Measurements from ENCODE around the gene SLC5A3. TPM values are rescaled to one million over a fixed set of nuclear protein-coding genes. Genes with fewer than 3 reads are reported as not detected.

The SLC5A3 gene
- total RNA-seq, 1 experiment from 2014 or later = 12.3 TPM

DNA sequence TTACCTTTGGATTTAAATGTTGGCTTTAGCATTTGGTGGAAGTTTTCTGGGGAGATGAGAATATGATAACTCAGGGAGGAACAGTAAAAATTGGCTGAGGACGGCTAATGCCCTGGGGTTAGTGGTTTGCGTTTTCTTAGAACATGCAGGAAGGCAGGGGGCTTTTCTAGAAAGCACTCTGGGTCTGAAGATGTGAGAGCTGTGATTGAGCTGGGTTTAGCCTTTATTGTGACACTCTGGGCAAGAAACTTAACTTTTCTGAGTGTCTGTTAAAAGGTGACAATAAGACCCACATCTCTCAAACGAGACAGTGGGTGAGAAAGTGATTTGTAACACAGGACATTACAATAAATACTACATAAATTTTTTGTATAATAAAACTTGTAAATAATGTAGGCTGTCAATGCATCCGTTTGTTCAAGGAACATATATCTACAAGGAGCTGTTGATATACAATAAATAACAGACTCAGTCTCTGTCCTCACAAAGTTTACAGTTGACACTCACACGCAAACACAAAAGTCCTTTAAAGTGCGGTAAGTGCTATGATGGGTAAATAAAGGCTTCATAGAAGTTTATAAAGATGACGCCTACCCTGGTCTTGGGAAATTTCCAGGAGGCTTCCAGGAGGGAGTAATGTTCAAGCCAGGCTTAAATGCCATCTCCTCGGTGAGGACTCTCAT lies 49.5 kb upstream of the SLC5A3 start:
- no CpG with 5 or more reads among the region's 8 CpGs for WGBS (ENCODE audit: extremely low coverage, insufficient read length, low lambda C conversion rate)
- Histone ChIP-seq H3K14ac (ENCODE audit: insufficient read depth, low read length) (no peak overlapping the region), H2BK20ac (ENCODE audit: low read depth, low read length, poor library complexity, severe bottlenecking) (no peak overlapping the region), H2BK5ac (ENCODE audit: insufficient read length, low read length) (no peak overlapping the region), H3K56ac (ENCODE audit: insufficient read length, low read depth, low read length) (no peak overlapping the region), H3K4ac (ENCODE audit: low read depth, low read length) (no peak overlapping the region), H4K8ac (replicated peaks; ENCODE audit: insufficient read length, low read depth, low read length) (no peak overlapping the region), H3K9ac (ENCODE audit: extremely low read depth, insufficient read length, low read length) (no peak overlapping the region), H3K27me3 (ENCODE audit: insufficient read depth, low read length) (no peaks in the 10 kb centered on the region), H2AK5ac (ENCODE audit: insufficient read length, low read length) (no peak overlapping the region), H3K4me2 (ENCODE audit: insufficient read depth, insufficient read length, low read length) (no peak overlapping the region), H4K5ac (ENCODE audit: insufficient read length, low read depth, low read length) (no peak overlapping the region), H3K79me1 (ENCODE audit: insufficient read depth, low read depth, low read length, poor library complexity, severe bottlenecking) (no peaks in the 10 kb centered on the region), H3K23ac (ENCODE audit: insufficient read length, low read depth, low read length) (no peak overlapping the region), H4K20me1 (ENCODE audit: control insufficient read depth, insufficient read depth, insufficient read length) (no peaks in the 10 kb centered on the region), H3K23me2 (ENCODE audit: insufficient read length, low read depth, low read length, poor library complexity, severe bottlenecking) (no peaks in the 10 kb centered on the region), H3K27ac (ENCODE audit: insufficient read length, low read depth, low read length) (no peak overlapping the region), H2BK15ac (ENCODE audit: low read depth, low read length) (no peak overlapping the region), H3K18ac (ENCODE audit: insufficient read length, low read depth, low read length) (no peak overlapping the region), H3K79me2 (ENCODE audit: insufficient read depth, low read length) (no peaks in the 10 kb centered on the region), H4K91ac (ENCODE audit: insufficient read length, low read depth, low read length) (no peak overlapping the region), H3T11ph (ENCODE audit: low read length) (no peak overlapping the region), H2BK120ac (ENCODE audit: low read depth, low read length, poor library complexity, severe bottlenecking) (no peak overlapping the region), H3K9me3 (ENCODE audit: control insufficient read depth, low read depth, low read length) (no peaks in the 10 kb centered on the region), H2BK12ac (ENCODE audit: insufficient read length, low read depth, low read length) (no peak overlapping the region), H3K4me1 (ENCODE audit: insufficient read depth, low read length) (peaks cover 4% of the 10 kb centered on the region; the same call in 1 of the 2 replicates), H2AFZ (ENCODE audit: low read length) (no peak overlapping the region)
- Mint-ChIP-seq H3K27me3 (ENCODE audit: low read depth) (no peaks in the 10 kb centered on the region; the same call in 1 of the 2 replicates), H3K9me3 (peaks cover 0 to 5% of the 10 kb centered on the region in 2 experiments; a peak in 2 of 5 replicates), H3K4me1 (peaks cover 6 to 8% of the 10 kb centered on the region in 2 experiments), H3K4me3 (no peak overlapping the region), H3K27ac (no peak overlapping the region), H3K36me3 (ENCODE audit: insufficient read depth in 1 of 3, low read depth in 3 of 3) (peaks cover 0 to 3% (median 0%) of the 10 kb centered on the region in 3 experiments; a peak in 1 of 7 replicates)
- TF ChIP-seq, protein P1, sequence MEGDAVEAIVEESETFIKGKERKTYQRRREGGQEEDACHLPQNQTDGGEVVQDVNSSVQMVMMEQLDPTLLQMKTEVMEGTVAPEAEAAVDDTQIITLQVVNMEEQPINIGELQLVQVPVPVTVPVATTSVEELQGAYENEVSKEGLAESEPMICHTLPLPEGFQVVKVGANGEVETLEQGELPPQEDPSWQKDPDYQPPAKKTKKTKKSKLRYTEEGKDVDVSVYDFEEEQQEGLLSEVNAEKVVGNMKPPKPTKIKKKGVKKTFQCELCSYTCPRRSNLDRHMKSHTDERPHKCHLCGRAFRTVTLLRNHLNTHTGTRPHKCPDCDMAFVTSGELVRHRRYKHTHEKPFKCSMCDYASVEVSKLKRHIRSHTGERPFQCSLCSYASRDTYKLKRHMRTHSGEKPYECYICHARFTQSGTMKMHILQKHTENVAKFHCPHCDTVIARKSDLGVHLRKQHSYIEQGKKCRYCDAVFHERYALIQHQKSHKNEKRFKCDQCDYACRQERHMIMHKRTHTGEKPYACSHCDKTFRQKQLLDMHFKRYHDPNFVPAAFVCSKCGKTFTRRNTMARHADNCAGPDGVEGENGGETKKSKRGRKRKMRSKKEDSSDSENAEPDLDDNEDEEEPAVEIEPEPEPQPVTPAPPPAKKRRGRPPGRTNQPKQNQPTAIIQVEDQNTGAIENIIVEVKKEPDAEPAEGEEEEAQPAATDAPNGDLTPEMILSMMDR (conservative IDR thresholded peaks at IDR 0.05) = no peak
- DNase-seq = no peak
